Endothelial cell of umbilical vein (primary cell): ENCODE data around the gene GHRHR.

Experiments
- EZH2 ChIP-seq: IDR thresholded peaks from 2 replicates; pipeline ENCODE4 v1.6.1; 2012; ENCODE audit warnings: borderline replicate concordance, low read depth, mild to moderate bottlenecking, moderate library complexity, low read length, inconsistent platforms; ENCODE audit not compliant: severe bottlenecking
- FOS ChIP-seq: IDR thresholded peaks from 2 replicates; pipeline ENCODE4 v1.6.1; 2011; ENCODE audit warnings: mild to moderate bottlenecking, low read length, moderate library complexity, borderline replicate concordance; ENCODE audit not compliant: insufficient read depth
- GATA2 ChIP-seq: IDR thresholded peaks from 2 replicates; pipeline ENCODE4 v1.7.0; 2011; ENCODE audit warnings: low read depth, mild to moderate bottlenecking, moderate library complexity, mixed read lengths, low read length; ENCODE audit not compliant: insufficient read length, insufficient read depth
- JUN ChIP-seq: IDR thresholded peaks from 2 replicates; pipeline ENCODE4 v1.6.1; 2011; ENCODE audit warnings: borderline replicate concordance, low read depth; ENCODE audit not compliant: insufficient read length, insufficient read depth
- POLR2A ChIP-seq: IDR thresholded peaks from 2 replicates; pipeline ENCODE4 v1.6.1; 2012; ENCODE audit warnings: low read depth, mild to moderate bottlenecking, control low read depth, low read length
- POLR2AphosphoS5 ChIP-seq: IDR thresholded peaks from 2 replicates; pipeline ENCODE4 v1.6.1; 2012; ENCODE audit warnings: low read depth, mild to moderate bottlenecking, control low read depth, low read length, moderate library complexity; ENCODE audit not compliant: insufficient read depth
- TF ChIP-seq, protein P1 (sequence below), 2 donors: IDR thresholded peaks; 1 replicate in 1 of 2; 2 replicates in 1 of 2; pipeline ENCODE4 v1.5.1; 2011; ENCODE audit warnings: low read length in 2 of 2, mild to moderate bottlenecking in 2 of 2, moderate library complexity in 2 of 2, control low read depth in 1 of 2, inconsistent platforms in 1 of 2, low read depth in 1 of 2; ENCODE audit not compliant: insufficient read depth in 1 of 2; ENCODE audit errors: extremely low read depth in 1 of 2
- TF ChIP-seq, protein P2 (sequence below): IDR thresholded peaks from 2 replicates; pipeline ENCODE4 v1.6.1; 2011; ENCODE audit not compliant: insufficient read depth, insufficient read length

DNA sequence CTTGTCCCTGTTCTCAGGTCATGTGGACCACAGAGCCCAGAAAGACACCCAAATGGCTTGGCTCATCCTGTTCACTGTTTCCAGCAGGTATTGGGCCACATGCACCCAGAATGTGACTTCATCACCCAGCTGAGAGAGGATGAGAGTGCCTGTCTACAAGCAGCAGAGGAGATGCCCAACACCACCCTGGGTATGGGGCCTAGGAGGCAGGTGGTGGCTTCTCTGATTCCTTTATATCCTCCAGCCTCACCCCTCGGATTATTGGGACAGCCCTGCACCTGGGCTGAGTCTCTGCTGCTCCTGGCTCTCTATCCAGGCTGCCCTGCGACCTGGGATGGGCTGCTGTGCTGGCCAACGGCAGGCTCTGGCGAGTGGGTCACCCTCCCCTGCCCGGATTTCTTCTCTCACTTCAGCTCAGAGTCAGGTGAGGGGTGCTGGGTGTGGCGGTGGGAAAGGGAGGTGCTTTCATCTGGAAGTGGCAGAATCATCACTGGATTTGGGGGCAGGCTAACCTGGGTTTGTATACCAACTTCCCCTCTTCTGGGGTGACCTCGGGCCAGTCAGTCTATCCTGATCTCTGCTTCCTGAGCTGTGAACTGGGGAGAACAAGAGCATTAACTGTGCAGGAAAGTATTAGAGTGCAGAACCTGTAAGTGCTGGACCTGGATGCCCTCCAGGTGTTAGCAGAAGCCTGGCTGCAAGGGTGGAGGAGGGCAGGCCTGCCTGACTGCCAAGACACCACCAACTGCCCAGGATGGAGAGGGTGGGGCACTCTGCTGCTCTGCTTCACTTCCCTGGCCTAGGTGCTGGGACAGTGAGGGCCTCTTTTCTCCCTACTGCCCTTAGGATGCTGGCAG is 5.2 kb downstream of the GHRHR start:
- TF ChIP-seq, protein P1, sequence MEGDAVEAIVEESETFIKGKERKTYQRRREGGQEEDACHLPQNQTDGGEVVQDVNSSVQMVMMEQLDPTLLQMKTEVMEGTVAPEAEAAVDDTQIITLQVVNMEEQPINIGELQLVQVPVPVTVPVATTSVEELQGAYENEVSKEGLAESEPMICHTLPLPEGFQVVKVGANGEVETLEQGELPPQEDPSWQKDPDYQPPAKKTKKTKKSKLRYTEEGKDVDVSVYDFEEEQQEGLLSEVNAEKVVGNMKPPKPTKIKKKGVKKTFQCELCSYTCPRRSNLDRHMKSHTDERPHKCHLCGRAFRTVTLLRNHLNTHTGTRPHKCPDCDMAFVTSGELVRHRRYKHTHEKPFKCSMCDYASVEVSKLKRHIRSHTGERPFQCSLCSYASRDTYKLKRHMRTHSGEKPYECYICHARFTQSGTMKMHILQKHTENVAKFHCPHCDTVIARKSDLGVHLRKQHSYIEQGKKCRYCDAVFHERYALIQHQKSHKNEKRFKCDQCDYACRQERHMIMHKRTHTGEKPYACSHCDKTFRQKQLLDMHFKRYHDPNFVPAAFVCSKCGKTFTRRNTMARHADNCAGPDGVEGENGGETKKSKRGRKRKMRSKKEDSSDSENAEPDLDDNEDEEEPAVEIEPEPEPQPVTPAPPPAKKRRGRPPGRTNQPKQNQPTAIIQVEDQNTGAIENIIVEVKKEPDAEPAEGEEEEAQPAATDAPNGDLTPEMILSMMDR (IDR thresholded peaks at IDR 0.05; ENCODE audit: extremely low read depth in 1 of 2, insufficient read depth in 1 of 2, low read depth in 1 of 2, low read length in 2 of 2): no peak
- no peak for TF ChIP-seq POLR2A
- TF ChIP-seq, protein P2, sequence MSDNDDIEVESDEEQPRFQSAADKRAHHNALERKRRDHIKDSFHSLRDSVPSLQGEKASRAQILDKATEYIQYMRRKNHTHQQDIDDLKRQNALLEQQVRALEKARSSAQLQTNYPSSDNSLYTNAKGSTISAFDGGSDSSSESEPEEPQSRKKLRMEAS: no peak
- TF ChIP-seq EZH2: no peak
- no peak for TF ChIP-seq POLR2AphosphoS5
- TF ChIP-seq JUN: no peak
- TF ChIP-seq FOS: no peak
- TF ChIP-seq GATA2: no peak
